GM23248 (cell line): ENCODE results near the gene STK32B. TPM values are rescaled to one million over a fixed set of nuclear protein-coding genes. Genes with fewer than 3 reads are reported as not detected.

Experiments
- DNase-seq: peaks from one replicate; pipeline ENCODE4 v3.0.0-alpha.2; 2015
- H2AFZ ChIP-seq: fragments of 200-600 bp; sonication (generic); 2 replicates; pipeline ENCODE4 v1.6.1; 2016; ENCODE audit warnings: antibody characterized with exemption
- H3F3A ChIP-seq: fragments of 200-600 bp; sonication (generic); 2 replicates; pipeline ENCODE4 v1.6.1; 2016; ENCODE audit warnings: mild to moderate bottlenecking, antibody characterized with exemption, mixed run types; ENCODE audit not compliant: insufficient read depth
- H3K27ac ChIP-seq: fragments of 200-600 bp; sonication (generic); 2 replicates; pipeline ENCODE4 v1.5.1; 2016; ENCODE audit warnings: mild to moderate bottlenecking
- H3K27me3 ChIP-seq: fragments of 200-600 bp; sonication (generic); replicated peaks from 2 replicates; pipeline ENCODE4 v1.6.1; 2016; ENCODE audit warnings: mild to moderate bottlenecking; ENCODE audit not compliant: insufficient read depth
- H3K36me3 ChIP-seq: fragments of 200-600 bp; sonication (generic); 2 replicates; pipeline ENCODE4 v1.6.1; 2016; ENCODE audit warnings: low read depth, mild to moderate bottlenecking
- H3K4me1 ChIP-seq: fragments of 200-600 bp; sonication (generic); 2 replicates; pipeline ENCODE4 v1.6.1; 2016; ENCODE audit warnings: mild to moderate bottlenecking; ENCODE audit not compliant: insufficient read depth
- H3K4me2 ChIP-seq: fragments of 200-600 bp; sonication (generic); one replicate; pipeline ENCODE4 v1.6.1; 2016; ENCODE audit warnings: mild to moderate bottlenecking; ENCODE audit not compliant: unreplicated experiment
- H3K4me3 ChIP-seq: fragments of 200-600 bp; sonication (generic); 2 replicates; pipeline ENCODE4 v1.5.1; 2016; ENCODE audit warnings: mild to moderate bottlenecking
- H3K79me2 ChIP-seq: fragments of 200-600 bp; sonication (generic); 2 replicates; pipeline ENCODE4 v1.6.1; 2016; ENCODE audit warnings: mild to moderate bottlenecking; ENCODE audit not compliant: insufficient read depth
- H3K9ac ChIP-seq: fragments of 200-600 bp; sonication (generic); 2 replicates; pipeline ENCODE4 v1.6.1; 2016; ENCODE audit warnings: mild to moderate bottlenecking
- H3K9me2 ChIP-seq: fragments of 200-600 bp; sonication (generic); 2 replicates; pipeline ENCODE4 v1.6.1; 2016; ENCODE audit warnings: mixed run types, mild to moderate bottlenecking, moderate library complexity; ENCODE audit not compliant: insufficient read depth
- H3K9me3 ChIP-seq: fragments of 200-600 bp; sonication (generic); one replicate; pipeline ENCODE4 v1.6.1; 2017; ENCODE audit warnings: low read depth
- H4K20me1 ChIP-seq: fragments of 200-600 bp; sonication (generic); 2 replicates; pipeline ENCODE4 v1.6.0; 2016; ENCODE audit not compliant: insufficient read depth
- EZH2 ChIP-seq: fragments of 200-600 bp; sonication (generic); IDR thresholded peaks from 2 replicates; pipeline ENCODE4 v1.6.1; 2018; ENCODE audit warnings: antibody characterized with exemption, mild to moderate bottlenecking; ENCODE audit not compliant: insufficient read depth, poor library complexity, severe bottlenecking
- EZH2phosphoT487 ChIP-seq: fragments of 200-600 bp; sonication (generic); IDR thresholded peaks from 2 replicates; pipeline ENCODE4 v1.6.1; 2018; ENCODE audit warnings: antibody characterized with exemption, moderate library complexity, mild to moderate bottlenecking, low read depth; ENCODE audit not compliant: insufficient read depth
- WGBS, 2 experiments: methylation state at CpG; one replicate each; pipeline ENCODE4 v1.1.6; 2015 to 2017; ENCODE audit warnings: low lambda C conversion rate in 2 of 2, low coverage in 1 of 2; ENCODE audit errors: missing lambda C conversion rate in 2 of 2; 5-methylcytosine and 5-hydroxymethylcytosine counted together
- in situ Hi-C: fragments of 300-500 bp; cut with MboI; formaldehyde crosslinking; loops from 2 replicates; pipeline ENCODE4 v1.15.0; 2020
- polyA plus RNA-seq: library from polyadenylated mRNA; unstranded; fragments of >200 nt; fragmentation: Nextera tagmentation; extraction: Ambion mirVana; gene quantifications from 2 replicates; pipeline ENCODE4 v1.2.1, GENCODE V29; 2016
- total RNA-seq: library from RNA; depleted of rRNA; stranded (reverse); fragments of >200 nt; shearing (Covaris generic); gene quantifications from 2 replicates; pipeline ENCODE4 v1.2.3, GENCODE V29; 2014

STK32B gene
- total and polyA plus RNA-seq, 2 experiments from 2014 or later = 4.9 to 6.1 TPM

- H3K27ac ChIP-seq = no peak overlapping the region
Measured at GRCh38 chr4:5455003-5455585, 403.8 kb downstream of the STK32B start.

GRCh38 chr4:5456296-5456845 is 405.1 kb downstream of the STK32B start:
- H3K4me2 ChIP-seq = no peak overlapping the region
- H3K9me2 ChIP-seq = no peaks in the 10 kb centered on the region
- no peaks in the 10 kb centered on the region for H3F3A ChIP-seq
- H3K4me3 ChIP-seq = no peak overlapping the region
- no peak overlapping the region for H2AFZ ChIP-seq
- in situ Hi-C loops = no loop called here
- no peak overlapping the region for H3K27ac ChIP-seq
- DNase-seq = no peak
- no peaks in the 10 kb centered on the region for H3K79me2 ChIP-seq
- H3K36me3 ChIP-seq = no peaks in the 10 kb centered on the region
- no peaks in the 10 kb centered on the region for H3K27me3 ChIP-seq
- no peak for TF ChIP-seq EZH2
- no peak for TF ChIP-seq EZH2phosphoT487
- H3K9ac ChIP-seq = no peak overlapping the region
- 88 to 89% methylated on average over 17 of the region's 17 CpGs for WGBS, 2 experiments
- H3K9me3 ChIP-seq = no peaks in the 10 kb centered on the region
- no peaks in the 10 kb centered on the region for H3K4me1 ChIP-seq
- H4K20me1 ChIP-seq = no peaks in the 10 kb centered on the region

More at GRCh38 chr4:5455003-5455585, 403.8 kb downstream of the STK32B start:
- 71 to 74% methylated on average over 14 of the region's 14 CpGs for WGBS, 2 experiments
- Histone ChIP-seq H2AFZ (no peak overlapping the region), H3K4me3 (no peak overlapping the region), H3K9me2 (no peaks in the 10 kb centered on the region), H3K4me1 (no peaks in the 10 kb centered on the region), H4K20me1 (no peaks in the 10 kb centered on the region), H3K4me2 (no peak overlapping the region), H3K9ac (no peak overlapping the region), H3K79me2 (no peaks in the 10 kb centered on the region), H3K27me3 (no peaks in the 10 kb centered on the region), H3K9me3 (no peaks in the 10 kb centered on the region), H3K36me3 (no peaks in the 10 kb centered on the region), H3F3A (no peaks in the 10 kb centered on the region)
- in situ Hi-C loops = no loop called here
- no peak for TF ChIP-seq EZH2
- TF ChIP-seq EZH2phosphoT487 = no peak
- no peak for DNase-seq

GRCh38 chr4:5458676-5459075 is 407.4 kb downstream of the STK32B start:
- no peak overlapping the region for H3K4me2 ChIP-seq
- H3K36me3 ChIP-seq = no peaks in the 10 kb centered on the region
- no peak for DNase-seq
- in situ Hi-C loops = no loop called here
- no peaks in the 10 kb centered on the region for H4K20me1 ChIP-seq
- no peaks in the 10 kb centered on the region for H3K4me1 ChIP-seq
- no peak overlapping the region for H3K27ac ChIP-seq
- no peak overlapping the region for H3K4me3 ChIP-seq
- H3K9me3 ChIP-seq = no peaks in the 10 kb centered on the region
- H3K9me2 ChIP-seq = no peaks in the 10 kb centered on the region
- no peak overlapping the region for H2AFZ ChIP-seq
- H3K27me3 ChIP-seq = no peaks in the 10 kb centered on the region
- no peak overlapping the region for H3K9ac ChIP-seq
- H3K79me2 ChIP-seq = no peaks in the 10 kb centered on the region
- WGBS, 2 experiments = 69 to 77% methylated on average over 8 of the region's 8 CpGs
- no peaks in the 10 kb centered on the region for H3F3A ChIP-seq
- no peak for TF ChIP-seq EZH2
- no peak for TF ChIP-seq EZH2phosphoT487

- Histone ChIP-seq H3K4me2 (no peak overlapping the region), H3K27me3 (no peaks in the 10 kb centered on the region), H2AFZ (no peak overlapping the region), H3F3A (no peaks in the 10 kb centered on the region), H3K9me3 (no peaks in the 10 kb centered on the region), H3K27ac (no peak overlapping the region), H3K4me1 (no peaks in the 10 kb centered on the region), H3K4me3 (no peak overlapping the region), H4K20me1 (no peaks in the 10 kb centered on the region), H3K79me2 (no peaks in the 10 kb centered on the region), H3K9ac (no peak overlapping the region), H3K9me2 (no peaks in the 10 kb centered on the region), H3K36me3 (no peaks in the 10 kb centered on the region)
- in situ Hi-C loops = no loop called here
- 33 to 34% methylated on average over 3 of the region's 3 CpGs for WGBS, 2 experiments
- TF ChIP-seq EZH2 (no peak), EZH2phosphoT487 (no peak)
- no peak for DNase-seq
Measured at GRCh38 chr4:5459236-5459635, 408.0 kb downstream of the STK32B start.
